Endothelial cell of umbilical vein (primary cell): ENCODE data around the gene XPO6.

Experiments
- CTCF ChIP-seq, 2 donors: IDR thresholded peaks; 1 replicate in 1 of 2; 2 replicates in 1 of 2; pipeline ENCODE4 v1.5.1; 2011; ENCODE audit warnings: low read length in 2 of 2, mild to moderate bottlenecking in 2 of 2, moderate library complexity in 2 of 2, control low read depth in 1 of 2, inconsistent platforms in 1 of 2, low read depth in 1 of 2; ENCODE audit not compliant: insufficient read depth in 1 of 2; ENCODE audit errors: extremely low read depth in 1 of 2
- EZH2 ChIP-seq: IDR thresholded peaks from 2 replicates; pipeline ENCODE4 v1.6.1; 2012; ENCODE audit warnings: borderline replicate concordance, low read depth, mild to moderate bottlenecking, moderate library complexity, low read length, inconsistent platforms; ENCODE audit not compliant: severe bottlenecking
- GATA2 ChIP-seq: IDR thresholded peaks from 2 replicates; pipeline ENCODE4 v1.7.0; 2011; ENCODE audit warnings: low read depth, mild to moderate bottlenecking, moderate library complexity, mixed read lengths, low read length; ENCODE audit not compliant: insufficient read length, insufficient read depth
- JUN ChIP-seq: IDR thresholded peaks from 2 replicates; pipeline ENCODE4 v1.6.1; 2011; ENCODE audit warnings: borderline replicate concordance, low read depth; ENCODE audit not compliant: insufficient read length, insufficient read depth
- MAX ChIP-seq: IDR thresholded peaks from 2 replicates; pipeline ENCODE4 v1.6.1; 2011; ENCODE audit not compliant: insufficient read depth, insufficient read length
- MYC ChIP-seq: IDR thresholded peaks from one replicate; pipeline ENCODE4 v1.6.1; 2011; ENCODE audit warnings: mild to moderate bottlenecking, low read depth, low read length
- POLR2A ChIP-seq: IDR thresholded peaks from 2 replicates; pipeline ENCODE4 v1.6.1; 2012; ENCODE audit warnings: low read depth, mild to moderate bottlenecking, control low read depth, low read length
- POLR2AphosphoS5 ChIP-seq: IDR thresholded peaks from 2 replicates; pipeline ENCODE4 v1.6.1; 2012; ENCODE audit warnings: low read depth, mild to moderate bottlenecking, control low read depth, low read length, moderate library complexity; ENCODE audit not compliant: insufficient read depth

GRCh38 chr16:28208824-28209223, 2.9 kb downstream of the XPO6 start:
- TF ChIP-seq MAX, result no peak
- no peak for TF ChIP-seq CTCF (IDR thresholded peaks at IDR 0.05; ENCODE audit: extremely low read depth in 1 of 2, insufficient read depth in 1 of 2, low read depth in 1 of 2, low read length in 2 of 2)
- peak; percentile 57 for TF ChIP-seq JUN
- TF ChIP-seq POLR2A, result no peak
- no peak for TF ChIP-seq EZH2
- peak; percentile 22 for TF ChIP-seq POLR2AphosphoS5
- TF ChIP-seq MYC, result no peak
- TF ChIP-seq GATA2, result no peak
